ENCODE data around the gene VAMP2.
A peak's percentile ranks its signal among the peaks of the same experiment; 100 is the strongest.

The VAMP2 gene

DNA sequence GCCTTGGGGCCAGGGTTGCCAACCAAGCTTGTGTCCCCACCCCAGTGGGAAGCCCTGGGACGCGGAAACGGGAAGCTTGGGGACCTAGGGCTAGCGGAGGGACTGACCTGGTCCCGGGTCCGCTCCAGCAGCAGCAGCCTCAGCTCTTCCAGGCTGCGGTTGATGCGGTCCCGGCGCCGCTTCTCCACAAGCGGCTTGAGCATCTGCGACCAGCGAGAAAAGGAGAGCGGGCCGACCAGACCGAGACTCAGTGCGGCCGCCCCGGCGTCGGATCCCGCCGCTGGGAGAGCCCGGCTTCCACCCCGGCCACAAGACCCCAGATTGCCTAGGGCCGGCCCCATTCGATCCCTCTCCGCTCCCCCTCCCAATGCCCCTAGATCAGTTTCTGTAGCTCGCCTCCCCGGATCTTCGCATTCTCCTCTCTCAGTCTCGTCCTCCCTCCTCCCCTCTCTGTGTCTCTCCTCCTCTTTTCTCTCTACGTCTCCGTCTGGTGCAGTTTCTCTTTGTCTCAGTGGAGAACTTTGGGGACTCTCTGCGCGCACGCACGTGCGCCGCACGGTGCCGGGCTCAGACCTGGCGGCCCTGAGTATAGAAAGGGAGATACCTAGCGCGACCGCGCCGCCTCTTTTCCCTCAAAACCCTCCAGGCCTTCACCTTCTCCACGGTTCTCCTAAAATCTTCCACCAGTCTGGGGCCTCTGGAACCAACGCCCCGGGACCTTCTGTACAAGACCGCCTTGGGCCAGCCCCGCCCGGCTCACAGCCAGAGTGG, 39.6 kb downstream of the VAMP2 start:
- no peak for DNase-seq (ENCODE audit: low read depth)

DNA sequence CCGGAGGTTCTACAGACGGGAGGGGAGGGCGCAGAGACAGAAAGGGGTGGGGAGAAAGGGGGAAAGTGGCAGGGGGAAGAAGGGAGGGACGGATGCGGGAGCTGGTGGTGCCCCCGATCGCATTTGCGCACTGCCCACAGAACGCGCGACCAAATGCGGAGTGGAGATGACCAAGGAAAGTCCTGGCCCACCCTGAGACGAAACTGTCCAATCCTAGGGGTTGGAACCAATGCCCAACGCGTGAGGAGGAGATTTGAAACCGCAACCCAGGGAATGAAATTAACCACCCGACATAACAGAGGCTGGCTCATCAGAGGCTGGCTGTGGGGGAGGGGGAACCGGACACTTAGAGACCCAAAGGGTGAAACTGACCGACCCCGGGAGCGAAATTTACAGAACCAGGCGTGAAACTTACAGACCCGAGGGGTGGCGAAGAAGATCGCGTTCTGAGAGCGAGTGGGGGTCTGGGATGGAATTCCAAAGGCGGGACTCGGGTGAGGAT, 40.3 kb downstream of the VAMP2 start:
- DNase-seq (ENCODE audit: low read depth) = no peak

DNA sequence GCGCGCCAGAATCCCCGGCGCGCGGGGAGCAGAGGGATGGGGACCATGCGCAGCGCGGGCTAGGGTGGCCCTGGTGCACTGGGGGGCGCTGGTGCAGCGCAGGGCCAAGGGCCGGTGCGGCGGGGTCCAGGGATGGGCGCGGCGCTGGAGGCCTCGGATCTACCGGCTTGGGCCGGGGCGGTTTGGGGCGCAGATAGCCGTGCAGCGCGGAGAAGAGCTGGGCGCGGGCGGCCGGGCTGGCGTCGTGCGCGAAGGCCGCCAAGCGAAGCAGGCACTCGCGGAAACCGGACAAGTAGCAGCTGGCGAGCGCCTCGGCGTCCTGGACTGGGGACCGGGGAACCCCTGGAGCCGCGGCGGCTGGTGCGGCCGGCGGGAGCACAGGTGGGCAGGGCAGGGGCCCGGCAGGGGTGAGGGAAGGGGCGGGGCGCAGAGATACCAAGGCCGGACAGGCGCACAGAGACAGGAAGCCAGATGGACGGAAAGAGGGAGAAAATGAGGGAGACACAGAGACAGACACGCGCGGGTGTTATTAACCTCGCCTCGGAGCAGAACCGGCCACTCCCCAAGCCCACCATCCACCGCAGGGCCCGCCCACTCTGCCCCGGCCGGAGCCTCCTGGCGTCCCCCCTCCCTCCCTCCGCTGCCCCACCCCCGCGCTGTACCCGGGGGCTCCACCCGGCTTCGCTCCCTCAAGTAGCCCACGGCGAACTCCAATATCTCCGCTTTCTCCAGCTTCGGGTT, 40.9 kb downstream of the VAMP2 start:
- DNase-seq (ENCODE audit: low read depth) = no peak

DNA sequence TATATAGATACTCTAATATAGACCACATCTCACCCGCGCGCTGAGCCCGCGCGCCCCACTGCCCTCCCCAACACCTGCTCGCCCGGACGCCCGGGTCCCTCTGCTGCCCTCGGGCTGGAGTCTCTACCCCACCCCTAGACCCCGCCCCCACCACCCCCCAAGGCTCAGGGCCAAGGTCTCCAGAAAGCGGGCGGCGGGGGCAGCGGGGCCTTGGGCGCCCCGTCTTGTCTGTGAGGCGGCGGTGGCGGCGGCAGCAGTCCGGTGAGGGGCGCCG, 41.4 kb downstream of the VAMP2 start:
- DNase-seq (ENCODE audit: low read depth) = no peak

DNA sequence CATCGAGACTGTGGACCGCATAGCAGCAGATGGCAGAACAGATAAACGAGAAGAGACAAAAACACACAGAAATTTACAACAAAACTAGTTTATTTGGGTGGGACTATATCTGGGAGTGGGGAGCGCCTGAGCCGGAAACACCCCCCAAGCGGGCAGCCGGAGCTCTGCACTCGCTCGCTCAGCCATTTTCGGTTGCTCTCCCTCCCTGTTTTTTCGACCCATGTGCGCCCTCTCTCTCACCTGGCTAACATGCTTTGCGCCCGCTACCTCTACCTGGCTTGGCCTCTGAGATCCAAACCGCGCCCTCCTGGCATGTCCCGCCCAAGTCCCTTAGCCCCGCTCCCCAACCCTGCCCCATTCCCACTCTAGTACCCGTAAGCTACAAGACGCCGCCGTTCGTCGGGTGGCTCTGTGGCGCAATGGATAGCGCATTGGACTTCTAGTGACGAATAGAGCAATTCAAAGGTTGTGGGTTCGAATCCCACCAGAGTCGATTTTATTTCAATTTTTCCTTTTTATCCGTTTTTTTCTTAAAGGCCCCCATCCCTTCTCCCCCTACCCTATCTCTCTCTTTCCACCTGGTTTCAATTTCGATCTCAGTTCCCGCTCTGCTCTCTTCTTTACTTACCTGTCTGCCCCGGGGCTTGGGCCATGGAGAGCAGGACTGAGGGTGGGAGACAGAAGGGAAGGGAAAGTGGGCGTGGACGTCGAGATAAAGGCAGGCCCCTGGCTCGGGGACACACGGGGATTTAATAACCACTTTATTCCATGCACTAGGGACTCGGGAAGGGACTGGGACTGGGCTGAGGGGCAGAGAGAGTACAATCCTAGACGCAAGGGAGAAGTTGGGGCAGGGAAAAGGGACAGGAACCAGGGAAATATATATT, 42.0 kb downstream of the VAMP2 start:
- peak; percentile 67 for DNase-seq (ENCODE audit: low read depth)

DNA sequence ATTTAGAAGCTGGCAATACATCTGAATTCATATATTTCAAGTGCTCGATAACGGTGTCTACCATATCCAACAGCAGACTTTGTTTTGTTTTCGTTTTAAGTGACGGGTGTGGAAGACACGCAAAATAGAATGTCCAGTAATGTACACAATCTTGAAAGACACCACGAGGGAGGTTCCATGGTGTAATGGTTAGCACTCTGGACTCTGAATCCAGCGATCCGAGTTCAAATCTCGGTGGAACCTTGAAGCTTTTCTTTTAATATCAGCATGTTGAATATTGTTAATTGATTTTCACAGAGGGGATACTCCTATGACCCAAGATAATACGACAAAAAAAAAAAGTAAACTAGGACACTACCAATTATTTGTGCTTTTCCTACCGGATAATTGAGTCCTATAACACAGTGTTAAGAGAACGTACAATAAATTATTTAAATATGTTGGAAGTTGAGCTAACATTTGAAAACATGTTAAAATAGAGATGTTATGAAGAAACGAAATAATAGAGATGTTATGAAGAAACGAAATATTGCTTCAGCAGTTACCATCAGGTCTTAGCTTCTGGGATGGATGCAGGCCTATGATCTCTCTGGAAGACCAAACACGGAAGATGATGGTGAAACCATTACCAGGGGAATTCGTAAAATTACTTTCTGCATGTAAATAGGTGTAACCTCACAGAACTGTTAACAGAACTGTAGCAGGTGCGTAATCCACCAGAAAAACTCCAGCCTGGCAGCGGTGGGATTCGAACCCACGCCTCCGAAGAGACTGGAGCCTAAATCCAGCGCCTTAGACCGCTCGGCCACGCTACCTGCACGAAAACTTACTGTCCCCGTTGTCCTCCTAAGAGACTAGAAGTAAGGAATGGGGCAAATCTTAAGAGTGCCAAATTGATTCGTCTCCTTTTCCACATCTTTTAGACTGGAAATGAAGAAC, 42.9 kb downstream of the VAMP2 start:
- DNase-seq (ENCODE audit: low read depth) = peak; percentile 78

DNA sequence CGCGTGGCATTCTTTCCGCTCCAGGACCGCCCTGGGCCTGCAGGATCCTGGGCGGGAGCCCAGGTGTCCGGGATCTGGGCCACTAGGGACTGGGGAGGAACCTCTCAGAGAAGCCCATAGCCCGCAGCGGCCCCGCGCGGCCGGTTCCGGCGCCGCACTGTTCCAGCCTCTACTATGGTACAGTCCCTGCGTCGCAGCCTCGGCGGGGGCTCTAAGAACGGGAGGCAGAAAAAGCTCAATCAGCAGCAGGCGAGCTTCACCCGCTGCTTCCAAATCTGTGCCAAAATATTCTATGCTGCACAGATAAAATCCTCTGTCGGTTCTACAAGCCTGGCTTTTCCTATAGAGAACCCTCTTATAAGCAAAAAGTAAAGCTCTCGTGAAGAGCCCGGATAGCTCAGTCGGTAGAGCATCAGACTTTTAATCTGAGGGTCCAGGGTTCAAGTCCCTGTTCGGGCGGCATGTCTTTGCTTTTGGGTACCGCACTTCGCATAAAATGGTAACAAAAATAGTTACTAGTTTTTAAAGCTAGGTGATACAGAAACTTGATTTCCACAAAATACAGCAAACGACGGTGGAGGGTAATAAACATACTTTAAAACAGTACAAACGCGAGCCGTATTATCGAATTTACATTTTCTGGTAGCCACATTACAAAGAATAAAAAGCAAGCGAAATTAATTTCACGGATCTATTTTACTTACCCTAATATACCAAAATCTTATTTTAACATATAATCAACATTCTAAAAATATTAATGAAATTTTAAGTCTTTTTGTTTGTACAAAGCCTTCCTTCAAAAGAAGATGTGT, 43.8 kb downstream of the VAMP2 start:
- peak; percentile 79 for DNase-seq (ENCODE audit: low read depth)

DNA sequence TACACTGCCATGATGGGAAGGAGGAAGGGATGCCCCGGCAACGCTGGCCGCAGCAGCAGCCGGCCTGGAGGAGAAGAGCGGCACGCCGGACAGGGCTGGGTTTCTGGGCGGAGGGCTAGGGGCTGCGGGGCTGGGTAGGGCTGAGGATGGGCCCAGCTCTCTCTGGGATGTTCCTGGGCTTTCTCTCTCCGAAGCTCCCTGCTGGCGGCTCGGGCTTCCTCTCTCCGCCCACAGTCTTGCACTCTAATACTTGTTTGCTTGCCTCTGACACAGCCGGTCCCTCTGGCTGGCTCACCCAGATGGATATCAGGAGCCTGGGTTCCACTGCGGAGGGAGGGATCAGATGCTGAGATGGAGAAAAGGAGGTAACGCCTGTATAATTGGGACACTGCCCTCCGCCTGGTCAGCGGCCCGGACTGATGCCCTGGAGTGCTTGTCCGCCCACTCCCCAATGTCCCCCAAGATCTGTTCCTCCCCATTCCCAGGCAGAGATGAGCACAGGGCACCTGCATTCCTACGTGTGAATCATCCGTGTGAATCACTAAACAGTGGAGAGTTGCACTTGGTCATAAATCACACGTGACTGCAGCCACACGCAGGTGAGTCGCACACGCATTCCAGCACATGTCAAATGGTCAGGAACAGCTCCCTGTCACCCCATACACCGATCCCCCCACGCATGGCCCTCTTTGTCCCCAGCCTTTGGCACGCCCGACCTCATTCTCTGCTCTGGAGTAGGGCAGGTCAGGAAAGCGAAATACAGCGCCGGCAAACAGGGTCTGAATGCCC, 44.6 kb downstream of the VAMP2 start, which contains the start of gene ALOXE3:
ALOXE3 (minus strand) TSS at position 535 of the 789 bp plus-strand sequence; CDS start at position 11, 524 bp downstream.
- DNase-seq (ENCODE audit: low read depth) = no peak

DNA sequence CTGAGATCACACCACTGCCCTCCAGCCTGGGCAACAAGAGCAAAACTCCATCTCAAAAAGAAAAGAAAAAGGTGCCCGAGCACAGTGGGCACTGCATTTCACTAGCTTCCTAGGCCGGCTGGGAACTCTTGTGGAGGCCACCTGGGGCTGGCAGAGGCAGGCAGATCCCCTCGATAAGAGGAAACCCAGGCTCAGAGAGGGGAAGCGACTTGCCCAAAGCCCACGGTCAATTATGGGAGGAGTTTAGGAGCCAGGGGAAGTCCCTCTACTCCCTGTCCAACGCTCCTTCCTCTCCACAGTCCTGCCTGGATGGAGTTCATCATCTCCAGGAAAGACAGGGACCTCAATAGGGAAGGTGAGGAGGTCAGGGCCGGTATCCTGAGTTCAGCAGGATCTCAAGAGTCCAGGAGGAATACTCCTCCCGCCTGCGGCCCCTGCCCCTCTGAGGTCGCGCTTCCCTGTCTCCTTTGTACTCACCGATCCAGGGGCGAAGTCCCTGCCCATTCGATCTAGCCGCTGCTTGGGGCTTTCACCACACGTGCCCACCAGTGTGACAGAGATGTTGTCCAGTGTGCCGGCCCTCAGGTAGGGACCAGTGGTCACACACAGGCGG, 45.3 kb downstream of the VAMP2 start:
- no peak for DNase-seq (ENCODE audit: low read depth)

DNA sequence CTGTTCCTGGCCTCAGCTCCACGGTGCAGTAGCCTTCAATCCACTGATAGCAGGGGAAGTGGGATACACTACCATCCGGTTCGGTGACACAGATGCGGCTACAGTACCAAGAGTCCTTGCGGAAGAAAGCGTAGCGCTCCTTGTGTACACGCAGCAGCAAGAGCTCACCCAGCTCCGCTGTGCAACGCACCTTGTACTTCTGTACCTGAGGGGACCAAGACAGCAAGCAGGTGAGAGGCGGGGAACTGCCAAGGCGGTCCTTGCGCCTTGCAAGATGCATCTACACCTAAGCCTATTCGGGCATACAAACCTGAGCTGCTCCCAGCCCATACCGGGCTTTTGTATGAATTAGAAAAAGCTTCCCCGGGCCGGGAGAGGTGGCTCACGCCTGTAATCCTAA, 46.0 kb downstream of the VAMP2 start:
- DNase-seq (ENCODE audit: low read depth) = no peak

DNA sequence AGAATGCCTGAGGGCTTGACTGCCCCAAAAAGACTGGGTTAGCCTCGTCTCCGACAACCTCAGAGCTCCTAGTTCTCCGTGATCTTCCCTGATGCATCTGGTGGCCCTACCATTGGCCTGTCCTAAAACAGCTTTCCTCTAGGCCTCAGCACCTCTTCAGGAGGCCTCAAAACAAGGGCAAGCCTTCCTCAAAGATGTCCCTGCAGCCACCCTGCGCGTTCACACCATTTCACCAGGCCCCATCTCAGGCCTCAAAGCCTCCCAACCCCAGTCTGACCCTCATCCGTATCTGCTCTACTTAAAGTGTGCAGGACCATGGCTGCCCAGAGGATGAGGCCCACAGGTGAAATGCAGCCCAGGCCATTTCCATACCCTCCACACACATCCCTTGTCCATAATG, 51.8 kb downstream of the VAMP2 start:
- no peak for DNase-seq (ENCODE audit: low read depth)

DNA sequence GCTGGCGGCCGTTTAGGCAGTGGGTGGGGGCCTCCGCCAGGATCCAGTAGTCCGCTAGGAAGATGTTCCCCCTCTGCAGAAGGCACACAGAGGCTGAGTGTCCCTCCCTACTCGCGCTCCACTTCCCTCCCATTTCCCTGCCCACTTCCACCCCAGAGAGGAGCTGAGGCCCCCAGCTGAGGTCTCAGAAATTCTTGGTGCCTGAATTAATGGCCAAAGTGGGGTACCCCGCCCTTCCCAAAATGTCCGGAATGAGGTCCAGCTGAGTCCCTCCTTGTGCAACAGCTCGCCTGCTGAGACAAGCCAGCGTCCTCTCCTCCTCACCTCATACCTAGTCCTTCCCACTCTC, 52.3 kb downstream of the VAMP2 start:
- no peak for DNase-seq (ENCODE audit: low read depth)

DNA sequence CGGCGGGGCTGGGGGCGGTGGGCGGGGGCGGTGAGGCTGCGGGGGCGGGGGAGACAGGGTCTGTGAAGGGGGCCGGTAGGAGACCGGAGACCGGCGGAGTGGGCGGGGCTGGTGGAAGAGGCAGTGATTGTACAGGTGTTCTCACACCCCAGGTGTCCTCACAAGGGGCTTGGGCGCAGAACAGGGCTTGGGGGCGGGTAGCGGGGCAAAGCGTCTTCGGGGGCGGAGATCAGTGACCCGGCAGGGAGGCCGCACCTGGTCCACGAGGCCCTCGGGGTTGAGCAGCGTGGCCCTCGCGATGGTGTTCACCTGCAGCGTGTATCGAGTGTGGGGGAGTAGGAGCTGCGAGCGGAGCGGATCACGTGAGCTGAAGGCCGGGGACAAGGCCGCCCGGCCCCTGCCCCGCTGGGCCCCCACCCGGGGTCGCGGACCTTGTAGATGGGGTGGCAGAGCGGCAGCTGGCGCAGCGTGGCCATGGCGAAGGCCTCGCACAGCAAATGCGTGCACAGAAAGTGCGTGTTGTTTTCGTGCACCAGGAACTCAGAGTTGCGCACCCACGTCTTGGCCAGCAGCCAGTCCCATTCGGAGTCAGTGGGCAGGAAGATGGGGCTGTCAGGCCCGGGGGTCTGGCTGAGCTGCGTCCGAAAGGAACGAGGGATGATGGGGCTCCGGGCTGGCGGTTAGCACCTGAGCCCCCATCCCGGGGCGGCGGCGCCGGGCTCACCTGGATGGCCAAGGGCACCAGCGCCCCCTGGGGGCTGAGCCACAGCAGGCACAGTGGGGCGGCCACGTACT, 52.9 kb downstream of the VAMP2 start:
- DNase-seq (ENCODE audit: low read depth) = peak; percentile 72

Data from stimulated activated CD4-positive, alpha-beta T cell treated with anti-CD3 and anti-CD28 coated beads, Interleukin-2, amount 100 ng/mL, for 4 hours (primary cell).